ENCODE measurements around the gene WSCD1.

The WSCD1 gene

GRCh38 chr17:6084311-6085161, 14.4 kb downstream of the WSCD1 start:
- Mint-ChIP-seq H3K4me1 (ENCODE audit: low read depth) (no peaks in the 10 kb centered on the region), H3K4me3 (no peak overlapping the region), H3K36me3 (ENCODE audit: low read depth) (no peaks in the 10 kb centered on the region), H3K9me3 (no peaks in the 10 kb centered on the region), H3K27me3 (ENCODE audit: low read depth) (no peaks in the 10 kb centered on the region), H3K27ac (no peak overlapping the region)
- no peak for DNase-seq (ENCODE audit: low spot score)

GRCh38 chr17:6085812-6086211, 15.6 kb downstream of the WSCD1 start:
- no peaks in the 10 kb centered on the region for H3K27me3 Mint-ChIP-seq (ENCODE audit: low read depth)
- no peaks in the 10 kb centered on the region for H3K4me1 Mint-ChIP-seq (ENCODE audit: low read depth)
- H3K4me3 Mint-ChIP-seq, result no peak overlapping the region
- no peak overlapping the region for H3K27ac Mint-ChIP-seq
- H3K36me3 Mint-ChIP-seq (ENCODE audit: low read depth), result no peaks in the 10 kb centered on the region
- H3K9me3 Mint-ChIP-seq, result no peaks in the 10 kb centered on the region
- no peak for DNase-seq (ENCODE audit: low spot score)

- Mint-ChIP-seq H3K9me3 (no peaks in the 10 kb centered on the region), H3K36me3 (ENCODE audit: low read depth) (no peaks in the 10 kb centered on the region), H3K4me1 (ENCODE audit: low read depth) (no peaks in the 10 kb centered on the region), H3K27me3 (ENCODE audit: low read depth) (no peaks in the 10 kb centered on the region), H3K27ac (no peak overlapping the region), H3K4me3 (no peak overlapping the region)
- DNase-seq (ENCODE audit: low spot score), result no peak
Measured at GRCh38 chr17:6086603-6087400, 16.6 kb downstream of the WSCD1 start.

- H3K9me3 Mint-ChIP-seq, result no peaks in the 10 kb centered on the region
- DNase-seq (ENCODE audit: low spot score), result no peak
- H3K36me3 Mint-ChIP-seq (ENCODE audit: low read depth), result no peaks in the 10 kb centered on the region
- no peaks in the 10 kb centered on the region for H3K27me3 Mint-ChIP-seq (ENCODE audit: low read depth)
- H3K4me3 Mint-ChIP-seq, result no peak overlapping the region
- H3K4me1 Mint-ChIP-seq (ENCODE audit: low read depth), result no peaks in the 10 kb centered on the region
- H3K27ac Mint-ChIP-seq, result no peak overlapping the region
Measured at GRCh38 chr17:6088141-6088540, 18.0 kb downstream of the WSCD1 start.

GRCh38 chr17:6090253-6090652, 20.1 kb downstream of the WSCD1 start:
- no peak for DNase-seq (ENCODE audit: low spot score)
- Mint-ChIP-seq H3K4me3 (no peak overlapping the region), H3K36me3 (ENCODE audit: low read depth) (no peaks in the 10 kb centered on the region), H3K9me3 (no peaks in the 10 kb centered on the region), H3K4me1 (ENCODE audit: low read depth) (no peaks in the 10 kb centered on the region), H3K27me3 (ENCODE audit: low read depth) (no peaks in the 10 kb centered on the region), H3K27ac (no peak overlapping the region)

GRCh38 chr17:6092182-6092902, 22.2 kb downstream of the WSCD1 start:
- no peak for DNase-seq (ENCODE audit: low spot score)
- no peak overlapping the region for H3K27ac Mint-ChIP-seq

GRCh38 chr17:6092903-6093468, 22.8 kb downstream of the WSCD1 start:
- Mint-ChIP-seq H3K27ac (no peak overlapping the region), H3K27me3 (ENCODE audit: low read depth) (no peaks in the 10 kb centered on the region), H3K4me3 (no peak overlapping the region)

More at GRCh38 chr17:6092182-6092902, 22.2 kb downstream of the WSCD1 start:
- Mint-ChIP-seq H3K27me3 (ENCODE audit: low read depth) (no peaks in the 10 kb centered on the region), H3K4me3 (no peak overlapping the region), H3K4me1 (ENCODE audit: low read depth) (no peaks in the 10 kb centered on the region), H3K9me3 (no peaks in the 10 kb centered on the region), H3K36me3 (ENCODE audit: low read depth) (no peaks in the 10 kb centered on the region)

GRCh38 chr17:6094453-6094852, 24.3 kb downstream of the WSCD1 start:
- H3K27me3 Mint-ChIP-seq (ENCODE audit: low read depth), result no peaks in the 10 kb centered on the region
- no peaks in the 10 kb centered on the region for H3K9me3 Mint-ChIP-seq
- no peak overlapping the region for H3K4me3 Mint-ChIP-seq
- H3K27ac Mint-ChIP-seq, result no peak overlapping the region
- H3K4me1 Mint-ChIP-seq (ENCODE audit: low read depth), result no peaks in the 10 kb centered on the region
- DNase-seq (ENCODE audit: low spot score), result no peak
- H3K36me3 Mint-ChIP-seq (ENCODE audit: low read depth), result no peaks in the 10 kb centered on the region

More at GRCh38 chr17:6092903-6093468, 22.8 kb downstream of the WSCD1 start:
- Mint-ChIP-seq H3K36me3 (ENCODE audit: low read depth) (no peaks in the 10 kb centered on the region), H3K9me3 (no peaks in the 10 kb centered on the region), H3K4me1 (ENCODE audit: low read depth) (no peaks in the 10 kb centered on the region)
- no peak for DNase-seq (ENCODE audit: low spot score)

GRCh38 chr17:6094926-6095325, 24.7 kb downstream of the WSCD1 start:
- H3K27ac Mint-ChIP-seq, result no peak overlapping the region
- H3K4me3 Mint-ChIP-seq, result no peak overlapping the region
- DNase-seq (ENCODE audit: low spot score), result no peak
- H3K27me3 Mint-ChIP-seq (ENCODE audit: low read depth), result no peaks in the 10 kb centered on the region
- no peaks in the 10 kb centered on the region for H3K9me3 Mint-ChIP-seq
- H3K4me1 Mint-ChIP-seq (ENCODE audit: low read depth), result no peaks in the 10 kb centered on the region
- H3K36me3 Mint-ChIP-seq (ENCODE audit: low read depth), result no peaks in the 10 kb centered on the region

GRCh38 chr17:6095501-6095900, 25.3 kb downstream of the WSCD1 start:
- Mint-ChIP-seq H3K36me3 (ENCODE audit: low read depth) (no peaks in the 10 kb centered on the region), H3K27me3 (ENCODE audit: low read depth) (no peaks in the 10 kb centered on the region), H3K27ac (no peak overlapping the region), H3K9me3 (no peaks in the 10 kb centered on the region), H3K4me1 (ENCODE audit: low read depth) (no peaks in the 10 kb centered on the region), H3K4me3 (no peak overlapping the region)
- DNase-seq (ENCODE audit: low spot score), result no peak

- H3K4me3 Mint-ChIP-seq, result no peak overlapping the region
Measured at GRCh38 chr17:6096201-6097004, 26.2 kb downstream of the WSCD1 start.

GRCh38 chr17:6097005-6097279, 26.8 kb downstream of the WSCD1 start:
- Mint-ChIP-seq H3K27ac (no peak overlapping the region), H3K27me3 (ENCODE audit: low read depth) (no peaks in the 10 kb centered on the region), H3K4me1 (ENCODE audit: low read depth) (no peaks in the 10 kb centered on the region), H3K4me3 (no peak overlapping the region), H3K9me3 (no peaks in the 10 kb centered on the region), H3K36me3 (ENCODE audit: low read depth) (no peaks in the 10 kb centered on the region)
- DNase-seq (ENCODE audit: low spot score), result no peak

More at GRCh38 chr17:6096201-6097004, 26.2 kb downstream of the WSCD1 start:
- Mint-ChIP-seq H3K9me3 (no peaks in the 10 kb centered on the region), H3K27ac (no peak overlapping the region), H3K36me3 (ENCODE audit: low read depth) (no peaks in the 10 kb centered on the region), H3K27me3 (ENCODE audit: low read depth) (no peaks in the 10 kb centered on the region), H3K4me1 (ENCODE audit: low read depth) (no peaks in the 10 kb centered on the region)
- no peak for DNase-seq (ENCODE audit: low spot score)

GRCh38 chr17:6098050-6098822, 28.1 kb downstream of the WSCD1 start:
- H3K27me3 Mint-ChIP-seq (ENCODE audit: low read depth), result no peaks in the 10 kb centered on the region
- no peak overlapping the region for H3K27ac Mint-ChIP-seq
- no peaks in the 10 kb centered on the region for H3K4me1 Mint-ChIP-seq (ENCODE audit: low read depth)
- H3K4me3 Mint-ChIP-seq, result no peak overlapping the region
- no peaks in the 10 kb centered on the region for H3K36me3 Mint-ChIP-seq (ENCODE audit: low read depth)
- H3K9me3 Mint-ChIP-seq, result no peaks in the 10 kb centered on the region
- no peak for DNase-seq (ENCODE audit: low spot score)

All from T-helper 2 cell treated with Interferon-gamma antibody and Interleukin-4, amounts not matched to agents 5 μg/mL and 100 μg/mL, for 36 hours (primary cell).